HL-60 (cell line): Measurements from ENCODE around the gene GRHL1.

ENCODE experiments used
- GABPA ChIP-seq: IDR thresholded peaks from 2 replicates; pipeline ENCODE4 v1.6.1; 2012; ENCODE audit warnings: low read depth
- POLR2AphosphoS5 ChIP-seq: IDR thresholded peaks from 2 replicates; pipeline ENCODE4 v1.6.1; 2012; ENCODE audit warnings: low read depth
- SPI1 ChIP-seq: IDR thresholded peaks from 2 replicates; pipeline ENCODE4 v1.6.1; 2012; ENCODE audit warnings: low read depth, mild to moderate bottlenecking, borderline replicate concordance
- TF ChIP-seq, protein P1 (sequence below): IDR thresholded peaks from 2 replicates; pipeline ENCODE4 v1.6.1; 2012; ENCODE audit warnings: low read depth; ENCODE audit not compliant: insufficient replicate concordance
- TF ChIP-seq, protein P2 (sequence below): IDR thresholded peaks from one replicate; pipeline ENCODE4 v1.5.1; 2011; ENCODE audit warnings: low read length, control low read depth, inconsistent platforms; ENCODE audit not compliant: insufficient read depth

DNA sequence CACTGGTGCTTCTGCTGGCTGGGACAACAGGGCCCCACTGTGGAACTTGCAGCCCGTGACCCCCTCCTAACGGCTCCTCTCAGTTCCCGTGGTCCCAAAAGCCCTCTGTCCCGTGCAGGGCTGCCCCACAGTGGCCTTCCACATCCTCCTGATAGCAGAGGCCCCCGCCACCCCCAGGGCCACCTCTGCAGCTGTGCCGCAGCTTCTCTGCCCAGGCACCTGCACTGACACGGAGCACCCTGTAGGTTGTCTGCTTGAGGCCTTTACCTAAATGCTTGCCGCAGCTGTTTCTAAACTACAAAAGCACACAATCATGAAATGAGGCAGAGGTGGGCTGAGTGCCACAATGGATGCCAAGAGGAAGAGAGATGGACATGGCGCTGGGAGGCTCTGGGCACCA lies 13.5 kb upstream of the GRHL1 start:
- no peak for TF ChIP-seq GABPA
- TF ChIP-seq, protein P1, sequence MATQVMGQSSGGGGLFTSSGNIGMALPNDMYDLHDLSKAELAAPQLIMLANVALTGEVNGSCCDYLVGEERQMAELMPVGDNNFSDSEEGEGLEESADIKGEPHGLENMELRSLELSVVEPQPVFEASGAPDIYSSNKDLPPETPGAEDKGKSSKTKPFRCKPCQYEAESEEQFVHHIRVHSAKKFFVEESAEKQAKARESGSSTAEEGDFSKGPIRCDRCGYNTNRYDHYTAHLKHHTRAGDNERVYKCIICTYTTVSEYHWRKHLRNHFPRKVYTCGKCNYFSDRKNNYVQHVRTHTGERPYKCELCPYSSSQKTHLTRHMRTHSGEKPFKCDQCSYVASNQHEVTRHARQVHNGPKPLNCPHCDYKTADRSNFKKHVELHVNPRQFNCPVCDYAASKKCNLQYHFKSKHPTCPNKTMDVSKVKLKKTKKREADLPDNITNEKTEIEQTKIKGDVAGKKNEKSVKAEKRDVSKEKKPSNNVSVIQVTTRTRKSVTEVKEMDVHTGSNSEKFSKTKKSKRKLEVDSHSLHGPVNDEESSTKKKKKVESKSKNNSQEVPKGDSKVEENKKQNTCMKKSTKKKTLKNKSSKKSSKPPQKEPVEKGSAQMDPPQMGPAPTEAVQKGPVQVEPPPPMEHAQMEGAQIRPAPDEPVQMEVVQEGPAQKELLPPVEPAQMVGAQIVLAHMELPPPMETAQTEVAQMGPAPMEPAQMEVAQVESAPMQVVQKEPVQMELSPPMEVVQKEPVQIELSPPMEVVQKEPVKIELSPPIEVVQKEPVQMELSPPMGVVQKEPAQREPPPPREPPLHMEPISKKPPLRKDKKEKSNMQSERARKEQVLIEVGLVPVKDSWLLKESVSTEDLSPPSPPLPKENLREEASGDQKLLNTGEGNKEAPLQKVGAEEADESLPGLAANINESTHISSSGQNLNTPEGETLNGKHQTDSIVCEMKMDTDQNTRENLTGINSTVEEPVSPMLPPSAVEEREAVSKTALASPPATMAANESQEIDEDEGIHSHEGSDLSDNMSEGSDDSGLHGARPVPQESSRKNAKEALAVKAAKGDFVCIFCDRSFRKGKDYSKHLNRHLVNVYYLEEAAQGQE, result no peak
- TF ChIP-seq, protein P2, sequence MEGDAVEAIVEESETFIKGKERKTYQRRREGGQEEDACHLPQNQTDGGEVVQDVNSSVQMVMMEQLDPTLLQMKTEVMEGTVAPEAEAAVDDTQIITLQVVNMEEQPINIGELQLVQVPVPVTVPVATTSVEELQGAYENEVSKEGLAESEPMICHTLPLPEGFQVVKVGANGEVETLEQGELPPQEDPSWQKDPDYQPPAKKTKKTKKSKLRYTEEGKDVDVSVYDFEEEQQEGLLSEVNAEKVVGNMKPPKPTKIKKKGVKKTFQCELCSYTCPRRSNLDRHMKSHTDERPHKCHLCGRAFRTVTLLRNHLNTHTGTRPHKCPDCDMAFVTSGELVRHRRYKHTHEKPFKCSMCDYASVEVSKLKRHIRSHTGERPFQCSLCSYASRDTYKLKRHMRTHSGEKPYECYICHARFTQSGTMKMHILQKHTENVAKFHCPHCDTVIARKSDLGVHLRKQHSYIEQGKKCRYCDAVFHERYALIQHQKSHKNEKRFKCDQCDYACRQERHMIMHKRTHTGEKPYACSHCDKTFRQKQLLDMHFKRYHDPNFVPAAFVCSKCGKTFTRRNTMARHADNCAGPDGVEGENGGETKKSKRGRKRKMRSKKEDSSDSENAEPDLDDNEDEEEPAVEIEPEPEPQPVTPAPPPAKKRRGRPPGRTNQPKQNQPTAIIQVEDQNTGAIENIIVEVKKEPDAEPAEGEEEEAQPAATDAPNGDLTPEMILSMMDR, result no peak
- no peak for TF ChIP-seq POLR2AphosphoS5
- TF ChIP-seq SPI1, result no peak
